ENCODE results near the gene SUMO3.

DNA sequence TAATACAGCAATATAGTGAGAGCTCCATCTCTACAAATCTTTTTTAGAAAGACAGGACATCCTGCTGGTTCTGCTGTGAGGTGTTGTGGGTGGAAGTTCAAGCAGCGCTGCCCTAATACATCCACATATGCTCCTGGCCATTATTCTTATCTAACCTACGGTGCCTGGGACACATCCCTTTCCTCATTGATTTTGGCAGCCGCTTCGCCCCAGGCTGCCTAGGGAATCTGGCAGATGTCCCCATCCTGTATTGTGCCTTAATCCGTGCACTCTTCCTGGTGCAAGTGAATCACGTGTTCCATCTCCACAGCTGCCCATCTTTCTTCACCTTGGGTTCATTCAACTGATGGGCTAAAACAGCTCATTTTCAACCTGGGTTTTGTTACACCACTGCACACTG is 13.1 kb downstream of the SUMO3 start:
- TF ChIP-seq, protein P1, sequence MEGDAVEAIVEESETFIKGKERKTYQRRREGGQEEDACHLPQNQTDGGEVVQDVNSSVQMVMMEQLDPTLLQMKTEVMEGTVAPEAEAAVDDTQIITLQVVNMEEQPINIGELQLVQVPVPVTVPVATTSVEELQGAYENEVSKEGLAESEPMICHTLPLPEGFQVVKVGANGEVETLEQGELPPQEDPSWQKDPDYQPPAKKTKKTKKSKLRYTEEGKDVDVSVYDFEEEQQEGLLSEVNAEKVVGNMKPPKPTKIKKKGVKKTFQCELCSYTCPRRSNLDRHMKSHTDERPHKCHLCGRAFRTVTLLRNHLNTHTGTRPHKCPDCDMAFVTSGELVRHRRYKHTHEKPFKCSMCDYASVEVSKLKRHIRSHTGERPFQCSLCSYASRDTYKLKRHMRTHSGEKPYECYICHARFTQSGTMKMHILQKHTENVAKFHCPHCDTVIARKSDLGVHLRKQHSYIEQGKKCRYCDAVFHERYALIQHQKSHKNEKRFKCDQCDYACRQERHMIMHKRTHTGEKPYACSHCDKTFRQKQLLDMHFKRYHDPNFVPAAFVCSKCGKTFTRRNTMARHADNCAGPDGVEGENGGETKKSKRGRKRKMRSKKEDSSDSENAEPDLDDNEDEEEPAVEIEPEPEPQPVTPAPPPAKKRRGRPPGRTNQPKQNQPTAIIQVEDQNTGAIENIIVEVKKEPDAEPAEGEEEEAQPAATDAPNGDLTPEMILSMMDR (conservative IDR thresholded peaks at IDR 0.05) = no peak
- TF ChIP-seq EZH2 (IDR thresholded peaks at IDR 0.05; ENCODE audit: low read depth) = no peak

Data from PC-9 (cell line).